Vagina (tissue), 2 donors: ENCODE measurements around the gene PDLIM3. TPM values are rescaled to one million over a fixed set of nuclear protein-coding genes. Genes with fewer than 3 reads are reported as not detected.
"Not testable (repeated sequence)": the region's sequence is repeated elsewhere in the genome, so short reads cannot be mapped to it uniquely, and the experiment has no call there.

Experiments
- DNase-seq, 2 donors: peaks; one replicate each; pipeline ENCODE4 v3.0.0-alpha.2; 2017; ENCODE audit errors: extremely low spot score in 2 of 2
- H3K27ac ChIP-seq: fragments of 200-600 bp; sonication (generic); one replicate; pipeline ENCODE4 v1.5.1; 2019
- H3K27me3 ChIP-seq: fragments of 200-600 bp; sonication (generic); one replicate; pipeline ENCODE4 v1.5.1; 2019
- H3K36me3 ChIP-seq, 2 donors: fragments of 200-600 bp; sonication (generic); one replicate each; pipeline ENCODE4 v1.5.1; 2017 to 2019
- H3K4me1 ChIP-seq: fragments of 200-600 bp; sonication (generic); one replicate; pipeline ENCODE4 v1.5.1; 2019
- H3K4me3 ChIP-seq, 2 donors: fragments of 200-600 bp; sonication (generic); 1 replicate in 1 of 2; 2 replicates in 1 of 2; pipeline ENCODE4 v1.5.1; 2016 to 2019
- H3K9me3 ChIP-seq: fragments of 200-600 bp; sonication (generic); one replicate; pipeline ENCODE4 v1.5.1; 2019
- POLR2A ChIP-seq, 2 donors: fragments of 450-650 bp; IDR thresholded peaks; one replicate each; pipeline ENCODE4 v1.6.1; 2017; ENCODE audit warnings: antibody characterized with exemption in 2 of 2, mild to moderate bottlenecking in 2 of 2, moderate library complexity in 2 of 2
- POLR2AphosphoS5 ChIP-seq, 2 donors: sonication (generic); formaldehyde crosslinking; IDR thresholded peaks; one replicate each; pipeline ENCODE4 v1.9.0; 2017; ENCODE audit warnings: antibody characterized with exemption in 2 of 2, mild to moderate bottlenecking in 2 of 2, low read depth in 1 of 2; ENCODE audit not compliant: insufficient read depth in 1 of 2
- intact Hi-C: fragments of 100-400 bp; cut with DNase I; formaldehyde crosslinking; loops from one replicate; pipeline ENCODE4 v1.15.1; 2023
- total RNA-seq: library from RNA; depleted of rRNA; stranded (reverse); fragments of >200 nt; gene quantifications from one replicate; pipeline ENCODE4 v1.2.3, GENCODE V29; 2016
- TF ChIP-seq, protein P1 (sequence below), 3 experiments: fragments of 450-650 bp in 2 of 3; fragments of 200-600 bp in 1 of 3; sonication (generic) in 1 of 3; IDR thresholded peaks; one replicate each; pipeline ENCODE4 v1.5.1; 2017 to 2019; ENCODE audit warnings: antibody characterized with exemption in 3 of 3, mild to moderate bottlenecking in 2 of 3, moderate library complexity in 2 of 3

The PDLIM3 gene
- total RNA-seq, 1 donor from 2014 or later, result 148 TPM

DNA sequence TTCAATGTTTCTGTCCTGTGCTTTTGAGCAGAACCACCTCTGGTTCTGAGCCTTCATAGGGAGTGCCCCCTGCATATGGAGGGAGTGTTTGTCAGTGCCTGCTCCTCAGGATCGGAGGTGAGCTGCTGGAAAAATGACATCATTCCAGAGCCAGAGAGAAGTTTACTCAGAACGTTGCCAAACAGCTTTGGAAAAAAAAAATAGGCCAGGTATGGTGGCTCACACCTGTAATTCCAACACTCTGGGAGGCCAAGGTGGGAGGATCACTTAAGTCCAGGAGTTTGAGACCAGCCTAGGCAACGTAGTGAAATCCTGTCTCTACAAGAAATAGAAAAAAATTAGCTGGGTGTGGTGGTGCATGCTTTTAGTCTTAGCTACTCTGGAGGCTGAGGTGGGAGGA lies 27.2 kb upstream of the PDLIM3 start:
- H3K27ac ChIP-seq, result no peak overlapping the region

DNA sequence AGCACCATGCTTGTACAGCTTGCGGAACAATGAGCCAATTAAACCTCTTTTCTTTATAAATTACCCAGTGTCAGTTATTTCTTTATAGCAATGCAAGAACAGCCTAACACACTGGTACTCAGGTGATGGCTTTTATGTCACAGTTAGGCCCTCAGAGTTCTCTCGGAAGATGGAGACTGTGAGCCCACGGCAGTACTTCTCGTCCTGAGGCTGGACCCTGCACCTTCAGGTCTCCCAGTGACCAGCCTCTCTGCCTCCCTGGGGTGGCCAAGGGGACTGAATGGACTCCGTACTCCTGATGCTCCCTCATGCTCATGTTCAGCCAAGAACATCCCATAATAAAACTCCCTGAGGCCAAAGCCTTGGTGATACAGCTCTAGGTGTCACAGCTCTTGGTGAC lies 25.0 kb upstream of the PDLIM3 start:
- Histone ChIP-seq H3K9me3 (no peaks in the 10 kb centered on the region), H3K27me3 (no peaks in the 10 kb centered on the region), H3K4me3 (no peak overlapping the region), H3K4me1 (no peaks in the 10 kb centered on the region), H3K36me3 (no peaks in the 10 kb centered on the region), H3K27ac (no peak overlapping the region)
- DNase-seq, result no peak
- intact Hi-C loops, result no loop called here
- TF ChIP-seq POLR2A (IDR thresholded peaks at IDR 0.05) (no peak), POLR2AphosphoS5 (IDR thresholded peaks at IDR 0.05; ENCODE audit: insufficient read depth in 1 of 2, low read depth in 1 of 2) (no peak)
- TF ChIP-seq, protein P1, sequence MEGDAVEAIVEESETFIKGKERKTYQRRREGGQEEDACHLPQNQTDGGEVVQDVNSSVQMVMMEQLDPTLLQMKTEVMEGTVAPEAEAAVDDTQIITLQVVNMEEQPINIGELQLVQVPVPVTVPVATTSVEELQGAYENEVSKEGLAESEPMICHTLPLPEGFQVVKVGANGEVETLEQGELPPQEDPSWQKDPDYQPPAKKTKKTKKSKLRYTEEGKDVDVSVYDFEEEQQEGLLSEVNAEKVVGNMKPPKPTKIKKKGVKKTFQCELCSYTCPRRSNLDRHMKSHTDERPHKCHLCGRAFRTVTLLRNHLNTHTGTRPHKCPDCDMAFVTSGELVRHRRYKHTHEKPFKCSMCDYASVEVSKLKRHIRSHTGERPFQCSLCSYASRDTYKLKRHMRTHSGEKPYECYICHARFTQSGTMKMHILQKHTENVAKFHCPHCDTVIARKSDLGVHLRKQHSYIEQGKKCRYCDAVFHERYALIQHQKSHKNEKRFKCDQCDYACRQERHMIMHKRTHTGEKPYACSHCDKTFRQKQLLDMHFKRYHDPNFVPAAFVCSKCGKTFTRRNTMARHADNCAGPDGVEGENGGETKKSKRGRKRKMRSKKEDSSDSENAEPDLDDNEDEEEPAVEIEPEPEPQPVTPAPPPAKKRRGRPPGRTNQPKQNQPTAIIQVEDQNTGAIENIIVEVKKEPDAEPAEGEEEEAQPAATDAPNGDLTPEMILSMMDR (IDR thresholded peaks at IDR 0.05), result no peak

More for the DNA sequence above, 27.2 kb upstream of the PDLIM3 start:
- DNase-seq, result no peak
- H3K9me3 ChIP-seq, result no peaks in the 10 kb centered on the region
- no peak for TF ChIP-seq POLR2A (IDR thresholded peaks at IDR 0.05)
- no peak for TF ChIP-seq POLR2AphosphoS5 (IDR thresholded peaks at IDR 0.05; ENCODE audit: insufficient read depth in 1 of 2, low read depth in 1 of 2)
- TF ChIP-seq, protein P1 (IDR thresholded peaks at IDR 0.05), result no peak
- no peak overlapping the region for H3K4me3 ChIP-seq
- H3K4me1 ChIP-seq, result no peaks in the 10 kb centered on the region
- intact Hi-C loops, result no loop called here
- no peaks in the 10 kb centered on the region for H3K27me3 ChIP-seq
- no peaks in the 10 kb centered on the region for H3K36me3 ChIP-seq

GRCh38 chr4:185559915-185560281 lies 24.6 kb upstream of the PDLIM3 start:
- H3K4me1 ChIP-seq, result no peaks in the 10 kb centered on the region
- TF ChIP-seq POLR2AphosphoS5 (IDR thresholded peaks at IDR 0.05; ENCODE audit: insufficient read depth in 1 of 2, low read depth in 1 of 2) (no peak), POLR2A (IDR thresholded peaks at IDR 0.05) (no peak)
- TF ChIP-seq, protein P1 (IDR thresholded peaks at IDR 0.05), result no peak
- no peak overlapping the region for H3K27ac ChIP-seq
- no peak overlapping the region for H3K4me3 ChIP-seq
- H3K9me3 ChIP-seq, result no peaks in the 10 kb centered on the region
- H3K36me3 ChIP-seq, result no peaks in the 10 kb centered on the region
- no peaks in the 10 kb centered on the region for H3K27me3 ChIP-seq
- intact Hi-C loops, result no loop called here
- no peak for DNase-seq

DNA sequence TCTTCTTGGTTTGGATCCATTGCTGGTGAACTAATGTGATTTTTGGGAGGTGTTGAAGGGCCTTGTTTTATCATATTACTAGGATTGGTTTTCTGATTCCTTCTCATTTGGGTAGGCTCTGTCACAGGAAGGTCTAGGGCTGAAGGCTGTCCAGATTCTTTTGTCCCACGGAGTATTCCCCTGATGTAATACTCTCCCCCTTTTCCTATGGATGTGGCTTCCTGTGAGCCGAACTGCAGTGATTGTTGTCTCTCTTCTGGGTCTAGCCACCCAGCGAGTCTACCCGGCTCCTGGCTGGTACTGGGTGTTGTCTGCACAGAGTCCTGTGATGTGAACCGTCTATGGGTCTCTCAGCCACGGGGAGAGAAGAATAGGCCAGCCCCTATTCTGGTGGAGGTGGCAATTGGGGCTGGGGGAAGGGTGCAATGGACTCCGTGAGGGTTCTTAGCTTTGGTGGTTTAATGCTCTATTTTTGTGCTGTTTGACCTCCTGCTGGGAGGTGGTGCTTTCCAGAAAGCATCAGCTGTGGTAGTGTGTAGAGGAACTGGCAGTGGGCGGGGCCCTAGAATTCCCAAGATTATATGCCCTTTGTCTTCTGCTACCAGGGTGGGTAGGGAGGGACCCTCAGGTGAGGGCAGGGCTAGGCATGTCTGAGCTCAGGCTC lies 24.1 kb upstream of the PDLIM3 start:
- DNase-seq, H3K27ac ChIP-seq, H3K27me3 ChIP-seq, H3K4me1 ChIP-seq, H3K36me3 ChIP-seq, H3K9me3 ChIP-seq, intact Hi-C loops, H3K4me3 ChIP-seq: not testable (repeated sequence)

DNA sequence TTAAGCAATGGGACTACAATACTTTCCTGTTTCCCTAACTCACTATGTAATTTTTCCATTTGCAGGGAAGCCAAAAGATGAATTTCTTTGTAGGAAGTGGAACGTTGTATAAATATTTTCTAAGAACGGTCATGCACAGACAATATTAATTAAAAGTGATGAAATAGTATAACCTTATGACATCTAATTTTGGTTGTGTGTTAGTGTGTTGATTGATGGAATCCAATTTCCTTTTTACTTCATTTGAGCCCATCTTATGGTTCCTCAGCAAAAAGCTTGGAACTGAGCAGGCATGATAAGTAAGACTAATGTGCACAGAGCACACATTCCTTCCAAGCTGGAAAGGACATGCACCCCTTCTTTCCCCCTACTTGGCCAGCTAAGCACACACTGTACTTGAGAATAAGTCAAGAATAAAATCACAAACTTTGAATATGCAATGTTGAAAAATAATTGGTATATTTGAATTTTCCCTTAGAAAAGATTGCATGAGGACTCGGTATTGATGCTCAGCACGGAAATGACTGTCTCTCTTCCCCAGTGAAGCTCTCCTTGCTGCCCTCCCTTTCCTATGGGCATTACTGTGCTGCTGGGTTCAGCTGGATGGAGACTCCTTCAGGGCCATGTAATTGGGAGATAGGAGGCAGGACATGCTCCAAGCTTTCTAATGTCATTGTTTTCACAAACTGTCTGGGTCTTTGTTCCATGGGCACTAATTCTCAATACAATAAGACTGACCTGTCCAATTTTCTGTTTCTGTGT lies 19.2 kb upstream of the PDLIM3 start:
- DNase-seq, result no peak
- TF ChIP-seq, protein P1 (IDR thresholded peaks at IDR 0.05), result no peak
- TF ChIP-seq POLR2AphosphoS5 (IDR thresholded peaks at IDR 0.05; ENCODE audit: insufficient read depth in 1 of 2, low read depth in 1 of 2) (no peak), POLR2A (IDR thresholded peaks at IDR 0.05) (no peak)
- intact Hi-C loops, result no loop called here
- no peak overlapping the region for H3K27ac ChIP-seq
- no peak overlapping the region for H3K4me3 ChIP-seq
- no peaks in the 10 kb centered on the region for H3K27me3 ChIP-seq
- H3K36me3 ChIP-seq, result no peaks in the 10 kb centered on the region
- H3K9me3 ChIP-seq, result no peaks in the 10 kb centered on the region
- H3K4me1 ChIP-seq, result no peaks in the 10 kb centered on the region
